HL-60 (cell line): ENCODE data around the gene ZNF805.
"Not testable (repeated sequence)": the region's sequence is repeated elsewhere in the genome, so short reads cannot be mapped to it uniquely, and the experiment has no call there.

Experiments
- DNase-seq, 2 experiments: peaks; one replicate each; pipeline ENCODE4 v3.0.0-alpha.2; 2010 to 2020; ENCODE audit warnings: low read depth in 1 of 2, low spot score in 1 of 2
- H3K27ac ChIP-seq: fragments of 250-450 bp; sonication (Bioruptor Pico); replicated peaks from 2 replicates; pipeline ENCODE4 v1.5.1; 2020; ENCODE audit warnings: mild to moderate bottlenecking, moderate library complexity
- H3K27me3 ChIP-seq: fragments of 250-450 bp; sonication (Bioruptor Pico); 2 replicates; pipeline ENCODE4 v1.5.1; 2021; ENCODE audit warnings: mild to moderate bottlenecking, moderate library complexity; ENCODE audit not compliant: insufficient read depth, poor library complexity, severe bottlenecking
- H3K4me3 ChIP-seq: replicated peaks from 2 replicates; pipeline ENCODE4 v1.5.1; 2011; ENCODE audit warnings: mild to moderate bottlenecking, control low read depth, low read length; ENCODE audit not compliant: insufficient read depth
- GABPA ChIP-seq: IDR thresholded peaks from 2 replicates; pipeline ENCODE4 v1.6.1; 2012; ENCODE audit warnings: low read depth
- POLR2AphosphoS5 ChIP-seq: IDR thresholded peaks from 2 replicates; pipeline ENCODE4 v1.6.1; 2012; ENCODE audit warnings: low read depth
- SPI1 ChIP-seq: IDR thresholded peaks from 2 replicates; pipeline ENCODE4 v1.6.1; 2012; ENCODE audit warnings: low read depth, mild to moderate bottlenecking, borderline replicate concordance
- TF ChIP-seq, protein P1 (sequence below): IDR thresholded peaks from 2 replicates; pipeline ENCODE4 v1.6.1; 2012; ENCODE audit warnings: low read depth; ENCODE audit not compliant: insufficient replicate concordance
- TF ChIP-seq, protein P2 (sequence below): IDR thresholded peaks from one replicate; pipeline ENCODE4 v1.5.1; 2011; ENCODE audit warnings: low read length, control low read depth, inconsistent platforms; ENCODE audit not compliant: insufficient read depth

Gene ZNF805

DNA sequence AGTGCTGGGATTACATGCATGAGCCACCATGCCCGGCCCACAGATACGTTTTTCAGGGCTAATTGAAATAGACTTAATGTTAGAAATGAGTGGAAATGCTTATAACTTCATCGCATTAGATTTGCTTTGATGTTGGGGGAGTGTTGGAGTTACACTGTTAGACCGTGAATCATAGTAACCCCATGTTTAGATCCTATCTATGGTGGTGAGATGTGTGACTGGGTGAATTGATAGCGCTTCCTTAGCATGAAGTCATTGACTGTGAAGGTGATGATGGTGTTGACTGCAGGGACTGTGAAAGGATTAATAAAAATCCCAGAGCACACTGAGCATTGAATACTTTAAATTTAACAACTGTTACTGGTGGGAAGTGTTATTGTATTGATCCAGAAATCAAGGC lies 47.4 kb upstream of the ZNF805 start:
- H3K27me3 ChIP-seq = no peaks in the 10 kb centered on the region
- TF ChIP-seq, protein P1, sequence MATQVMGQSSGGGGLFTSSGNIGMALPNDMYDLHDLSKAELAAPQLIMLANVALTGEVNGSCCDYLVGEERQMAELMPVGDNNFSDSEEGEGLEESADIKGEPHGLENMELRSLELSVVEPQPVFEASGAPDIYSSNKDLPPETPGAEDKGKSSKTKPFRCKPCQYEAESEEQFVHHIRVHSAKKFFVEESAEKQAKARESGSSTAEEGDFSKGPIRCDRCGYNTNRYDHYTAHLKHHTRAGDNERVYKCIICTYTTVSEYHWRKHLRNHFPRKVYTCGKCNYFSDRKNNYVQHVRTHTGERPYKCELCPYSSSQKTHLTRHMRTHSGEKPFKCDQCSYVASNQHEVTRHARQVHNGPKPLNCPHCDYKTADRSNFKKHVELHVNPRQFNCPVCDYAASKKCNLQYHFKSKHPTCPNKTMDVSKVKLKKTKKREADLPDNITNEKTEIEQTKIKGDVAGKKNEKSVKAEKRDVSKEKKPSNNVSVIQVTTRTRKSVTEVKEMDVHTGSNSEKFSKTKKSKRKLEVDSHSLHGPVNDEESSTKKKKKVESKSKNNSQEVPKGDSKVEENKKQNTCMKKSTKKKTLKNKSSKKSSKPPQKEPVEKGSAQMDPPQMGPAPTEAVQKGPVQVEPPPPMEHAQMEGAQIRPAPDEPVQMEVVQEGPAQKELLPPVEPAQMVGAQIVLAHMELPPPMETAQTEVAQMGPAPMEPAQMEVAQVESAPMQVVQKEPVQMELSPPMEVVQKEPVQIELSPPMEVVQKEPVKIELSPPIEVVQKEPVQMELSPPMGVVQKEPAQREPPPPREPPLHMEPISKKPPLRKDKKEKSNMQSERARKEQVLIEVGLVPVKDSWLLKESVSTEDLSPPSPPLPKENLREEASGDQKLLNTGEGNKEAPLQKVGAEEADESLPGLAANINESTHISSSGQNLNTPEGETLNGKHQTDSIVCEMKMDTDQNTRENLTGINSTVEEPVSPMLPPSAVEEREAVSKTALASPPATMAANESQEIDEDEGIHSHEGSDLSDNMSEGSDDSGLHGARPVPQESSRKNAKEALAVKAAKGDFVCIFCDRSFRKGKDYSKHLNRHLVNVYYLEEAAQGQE = no peak
- TF ChIP-seq, protein P2, sequence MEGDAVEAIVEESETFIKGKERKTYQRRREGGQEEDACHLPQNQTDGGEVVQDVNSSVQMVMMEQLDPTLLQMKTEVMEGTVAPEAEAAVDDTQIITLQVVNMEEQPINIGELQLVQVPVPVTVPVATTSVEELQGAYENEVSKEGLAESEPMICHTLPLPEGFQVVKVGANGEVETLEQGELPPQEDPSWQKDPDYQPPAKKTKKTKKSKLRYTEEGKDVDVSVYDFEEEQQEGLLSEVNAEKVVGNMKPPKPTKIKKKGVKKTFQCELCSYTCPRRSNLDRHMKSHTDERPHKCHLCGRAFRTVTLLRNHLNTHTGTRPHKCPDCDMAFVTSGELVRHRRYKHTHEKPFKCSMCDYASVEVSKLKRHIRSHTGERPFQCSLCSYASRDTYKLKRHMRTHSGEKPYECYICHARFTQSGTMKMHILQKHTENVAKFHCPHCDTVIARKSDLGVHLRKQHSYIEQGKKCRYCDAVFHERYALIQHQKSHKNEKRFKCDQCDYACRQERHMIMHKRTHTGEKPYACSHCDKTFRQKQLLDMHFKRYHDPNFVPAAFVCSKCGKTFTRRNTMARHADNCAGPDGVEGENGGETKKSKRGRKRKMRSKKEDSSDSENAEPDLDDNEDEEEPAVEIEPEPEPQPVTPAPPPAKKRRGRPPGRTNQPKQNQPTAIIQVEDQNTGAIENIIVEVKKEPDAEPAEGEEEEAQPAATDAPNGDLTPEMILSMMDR = no peak
- TF ChIP-seq SPI1 (no peak), GABPA (no peak), POLR2AphosphoS5 (no peak)
- H3K4me3 ChIP-seq = no peak overlapping the region
- DNase-seq = no peak
- H3K27ac ChIP-seq = no peak overlapping the region

GRCh38 chr19:57197874-57198273 lies 42.6 kb upstream of the ZNF805 start:
- not testable (repeated sequence) for H3K27me3 ChIP-seq, DNase-seq, H3K27ac ChIP-seq, H3K4me3 ChIP-seq

DNA sequence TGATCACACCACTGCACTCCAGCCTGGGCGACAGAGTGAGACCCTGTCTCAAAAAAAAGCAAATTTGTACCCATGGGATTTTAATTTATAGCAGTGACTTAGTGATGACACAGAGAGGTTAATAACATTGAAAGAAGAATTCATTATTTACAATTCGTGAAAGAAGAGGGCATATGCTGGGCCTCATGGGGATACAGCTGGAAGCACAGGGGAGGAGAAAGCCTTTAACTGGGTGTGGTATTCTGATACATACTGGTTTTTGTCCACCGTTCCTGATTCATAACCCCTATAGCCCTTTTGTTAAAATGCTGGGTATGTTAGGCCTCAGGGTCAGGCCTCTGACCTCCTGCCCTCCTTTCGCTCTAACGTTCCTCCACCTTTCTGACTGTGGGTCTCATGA lies 38.3 kb upstream of the ZNF805 start:
- Histone ChIP-seq H3K27me3 (no peaks in the 10 kb centered on the region), H3K4me3 (no peak overlapping the region), H3K27ac (no peak overlapping the region)
- TF ChIP-seq, protein P2 = no peak
- TF ChIP-seq, protein P1 = no peak
- TF ChIP-seq GABPA (no peak), SPI1 (no peak), POLR2AphosphoS5 (no peak)
- no peak for DNase-seq

- Histone ChIP-seq H3K27ac (no peak overlapping the region), H3K27me3 (no peaks in the 10 kb centered on the region), H3K4me3 (no peak overlapping the region)
- TF ChIP-seq, protein P1 = no peak
- TF ChIP-seq GABPA (no peak), SPI1 (no peak), POLR2AphosphoS5 (no peak)
- TF ChIP-seq, protein P2 = no peak
- DNase-seq = no peak
Observed at GRCh38 chr19:57210381-57210780, 30.1 kb upstream of the ZNF805 start.
